H9 (cell line): ENCODE data around the gene CD86. TPM values are rescaled to one million over a fixed set of nuclear protein-coding genes. Genes with fewer than 3 reads are reported as not detected.

Experiments used
- DNase-seq: peaks from one replicate; pipeline ENCODE4 v3.0.0-alpha.2; 2017
- H2AFZ ChIP-seq: one replicate; pipeline ENCODE4 v1.6.1; 2013; ENCODE audit warnings: mild to moderate bottlenecking, low read length, control low read depth, moderate library complexity
- H2AK5ac ChIP-seq: 2 replicates; pipeline ENCODE4 v1.6.1; 2013; ENCODE audit warnings: low read length, control low read depth, mixed read lengths; ENCODE audit not compliant: insufficient read length
- H2BK120ac ChIP-seq: one replicate; pipeline ENCODE4 v1.6.1; 2013; ENCODE audit warnings: low read depth, mild to moderate bottlenecking, low read length, control low read depth, inconsistent platforms; ENCODE audit not compliant: poor library complexity, severe bottlenecking
- H2BK12ac ChIP-seq: 2 replicates; pipeline ENCODE4 v1.6.1; 2013; ENCODE audit warnings: low read length, control low read depth, mixed read lengths, low read depth; ENCODE audit not compliant: insufficient read length
- H2BK15ac ChIP-seq: 2 replicates; pipeline ENCODE4 v1.6.1; 2013; ENCODE audit warnings: low read depth, low read length, control low read depth
- H2BK20ac ChIP-seq: one replicate; pipeline ENCODE4 v1.6.1; 2013; ENCODE audit warnings: low read depth, mild to moderate bottlenecking, low read length, control low read depth, inconsistent platforms; ENCODE audit not compliant: poor library complexity, severe bottlenecking
- H2BK5ac ChIP-seq: 2 replicates; pipeline ENCODE4 v1.6.1; 2013; ENCODE audit warnings: low read length, control low read depth, mixed read lengths; ENCODE audit not compliant: insufficient read length
- H3K14ac ChIP-seq: 2 replicates; pipeline ENCODE4 v1.6.1; 2013; ENCODE audit warnings: low read length, control low read depth; ENCODE audit not compliant: insufficient read depth
- H3K18ac ChIP-seq: 2 replicates; pipeline ENCODE4 v1.6.1; 2013; ENCODE audit warnings: low read depth, mild to moderate bottlenecking, mixed read lengths, low read length, control low read depth; ENCODE audit not compliant: insufficient read length
- H3K23ac ChIP-seq: 2 replicates; pipeline ENCODE4 v1.6.1; 2013; ENCODE audit warnings: low read length, control low read depth, mixed read lengths, low read depth; ENCODE audit not compliant: insufficient read length
- H3K23me2 ChIP-seq: 2 replicates; pipeline ENCODE4 v1.6.1; 2013; ENCODE audit warnings: low read depth, mild to moderate bottlenecking, mixed read lengths, low read length, control low read depth; ENCODE audit not compliant: insufficient read length, poor library complexity, severe bottlenecking
- H3K27ac ChIP-seq: 2 replicates; pipeline ENCODE4 v1.5.1; 2013; ENCODE audit warnings: low read length, control low read depth, mixed read lengths, low read depth; ENCODE audit not compliant: insufficient read length
- H3K27me3 ChIP-seq: 2 replicates; pipeline ENCODE4 v1.6.1; 2013; ENCODE audit warnings: low read length, control low read depth, inconsistent platforms; ENCODE audit not compliant: insufficient read depth
- H3K4ac ChIP-seq: 2 replicates; pipeline ENCODE4 v1.6.1; 2013; ENCODE audit warnings: low read depth, mild to moderate bottlenecking, control low read depth, inconsistent platforms, low read length, moderate library complexity
- H3K4me1 ChIP-seq: 2 replicates; pipeline ENCODE4 v1.6.1; 2013; ENCODE audit warnings: low read length, control low read depth, inconsistent platforms; ENCODE audit not compliant: insufficient read depth
- H3K4me2 ChIP-seq: 2 replicates; pipeline ENCODE4 v1.6.1; 2013; ENCODE audit warnings: low read length, control low read depth, mixed read lengths; ENCODE audit not compliant: insufficient read length, insufficient read depth
- H3K56ac ChIP-seq: 2 replicates; pipeline ENCODE4 v1.6.1; 2013; ENCODE audit warnings: low read depth, mild to moderate bottlenecking, mixed read lengths, low read length, control low read depth; ENCODE audit not compliant: insufficient read length
- H3K79me1 ChIP-seq: 2 replicates; pipeline ENCODE4 v1.6.1; 2013; ENCODE audit warnings: low read depth, mild to moderate bottlenecking, moderate library complexity, low read length, control low read depth, inconsistent platforms; ENCODE audit not compliant: insufficient read depth, poor library complexity, severe bottlenecking
- H3K79me2 ChIP-seq: 2 replicates; pipeline ENCODE4 v1.6.1; 2013; ENCODE audit warnings: low read length, control low read depth, inconsistent platforms; ENCODE audit not compliant: insufficient read depth
- H3K9ac ChIP-seq: 2 replicates; pipeline ENCODE4 v1.6.1; 2013; ENCODE audit warnings: low read length, control low read depth, mixed read lengths; ENCODE audit not compliant: insufficient read length; ENCODE audit errors: extremely low read depth
- H3K9me3 ChIP-seq: one replicate; pipeline ENCODE4 v1.6.1; 2013; ENCODE audit warnings: low read depth, low read length, inconsistent platforms; ENCODE audit not compliant: control insufficient read depth
- H3T11ph ChIP-seq: one replicate; pipeline ENCODE4 v1.6.1; 2013; ENCODE audit warnings: mild to moderate bottlenecking, low read length, control low read depth, inconsistent platforms
- H4K20me1 ChIP-seq: one replicate; pipeline ENCODE4 v1.6.1; 2013; ENCODE audit not compliant: control insufficient read depth, insufficient read length, insufficient read depth
- H4K5ac ChIP-seq: 2 replicates; pipeline ENCODE4 v1.6.1; 2013; ENCODE audit warnings: low read depth, mild to moderate bottlenecking, mixed read lengths, low read length, control low read depth; ENCODE audit not compliant: insufficient read length
- H4K8ac ChIP-seq: replicated peaks from 2 replicates; pipeline ENCODE4 v1.6.1; 2013; ENCODE audit warnings: low read length, control low read depth, mixed read lengths, low read depth; ENCODE audit not compliant: insufficient read length
- H4K91ac ChIP-seq: 2 replicates; pipeline ENCODE4 v1.6.1; 2013; ENCODE audit warnings: low read depth, mild to moderate bottlenecking, moderate library complexity, mixed read lengths, low read length, control low read depth; ENCODE audit not compliant: insufficient read length
- H3K27ac Mint-ChIP-seq, 3 experiments: 2 replicates in 2 of 3; 3 replicates in 1 of 3; pipeline ENCODE4 v1.8.0; 2020 to 2021; ENCODE audit warnings: mixed read lengths in 3 of 3, mild to moderate bottlenecking in 1 of 3, moderate library complexity in 1 of 3
- H3K27me3 Mint-ChIP-seq: 2 replicates; pipeline ENCODE4 v1.8.0; 2021; ENCODE audit warnings: low read depth, mild to moderate bottlenecking, moderate library complexity, mixed read lengths
- H3K36me3 Mint-ChIP-seq, 3 experiments: 2 replicates in 2 of 3; 3 replicates in 1 of 3; pipeline ENCODE4 v1.8.0; 2020 to 2021; ENCODE audit warnings: low read depth in 3 of 3, mixed read lengths in 3 of 3; ENCODE audit not compliant: insufficient read depth in 1 of 3
- H3K4me1 Mint-ChIP-seq, 2 experiments: 2 replicates each; pipeline ENCODE4 v1.8.0; 2020; ENCODE audit warnings: mixed read lengths in 2 of 2
- H3K4me3 Mint-ChIP-seq, 2 experiments: 2 replicates in 1 of 2; 3 replicates in 1 of 2; pipeline ENCODE4 v1.8.0; 2020 to 2021; ENCODE audit warnings: mild to moderate bottlenecking in 2 of 2, mixed read lengths in 2 of 2, moderate library complexity in 1 of 2
- H3K9me3 Mint-ChIP-seq, 2 experiments: 2 replicates in 1 of 2; 3 replicates in 1 of 2; pipeline ENCODE4 v1.8.0; 2020; ENCODE audit warnings: mild to moderate bottlenecking in 2 of 2, mixed read lengths in 2 of 2, moderate library complexity in 1 of 2
- WGBS: extraction: QIAGEN DNeasy Blood & Tissue Kit; methylation state at CpG from one replicate; pipeline ENCODE4 v1.1.7; 2013; ENCODE audit warnings: missing lambda C conversion rate, low lambda C conversion rate, mixed read lengths; ENCODE audit not compliant: insufficient read length; ENCODE audit errors: extremely low coverage; 5-methylcytosine and 5-hydroxymethylcytosine counted together
- total RNA-seq: library from RNA; stranded (reverse); gene quantifications from 2 replicates; pipeline ENCODE4 v1.2.1, GENCODE V29; 2021
- TF ChIP-seq, protein P1 (sequence below): fragments of 200-600 bp; sonication (generic); conservative IDR thresholded peaks from 3 replicates; pipeline ENCODE4 v1.8.0; 2021; ENCODE audit warnings: antibody characterized with exemption, mild to moderate bottlenecking

CD86 gene
- total RNA-seq, 1 experiment from 2014 or later: not detected

DNA sequence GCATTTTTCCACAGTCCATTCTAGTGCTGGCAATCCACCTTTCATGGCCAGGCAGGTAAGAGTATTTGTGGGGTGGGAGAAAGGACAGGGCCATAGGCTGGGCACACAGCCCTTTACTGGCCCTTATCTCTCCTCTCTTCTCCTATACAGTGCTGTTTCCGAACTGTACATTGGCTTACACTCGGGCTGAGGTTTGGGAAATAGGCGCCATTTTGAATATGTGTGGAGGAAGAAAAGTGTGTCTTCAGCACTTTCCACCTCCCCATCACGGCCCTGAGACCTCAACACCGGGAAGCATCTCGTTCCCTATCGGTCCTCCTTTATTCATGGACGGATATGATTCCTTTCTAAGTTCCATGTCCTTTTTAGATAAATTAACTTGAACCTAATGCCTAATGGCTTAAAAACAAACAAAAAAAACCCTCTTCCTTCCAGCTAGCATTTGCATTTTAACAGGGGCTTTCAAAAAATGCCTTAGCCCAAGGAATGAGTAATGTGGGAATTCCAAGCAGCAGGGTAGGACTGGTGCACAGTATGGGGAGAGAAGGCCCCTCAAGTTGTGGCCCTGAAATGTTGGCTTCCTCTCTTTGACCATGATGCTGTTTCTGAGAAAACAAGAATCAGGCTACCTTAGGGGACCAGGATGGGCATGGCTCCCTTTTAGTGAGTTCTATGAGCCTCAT, 24.5 kb downstream of the CD86 start:
- peaks cover 5% of the 10 kb centered on the region for H3K27me3 Mint-ChIP-seq
- Histone ChIP-seq H3K4me1 (no peaks in the 10 kb centered on the region), H3K23ac (no peak overlapping the region), H3T11ph (no peak overlapping the region), H2BK5ac (no peak overlapping the region), H3K4me2 (no peak overlapping the region), H3K18ac (no peak overlapping the region), H3K79me2 (no peaks in the 10 kb centered on the region), H3K27me3 (no peaks in the 10 kb centered on the region), H2BK20ac (no peak overlapping the region), H3K9me3 (no peaks in the 10 kb centered on the region), H3K23me2 (no peaks in the 10 kb centered on the region), H2BK120ac (no peak overlapping the region), H3K79me1 (no peaks in the 10 kb centered on the region), H2BK12ac (no peak overlapping the region), H4K8ac (no peak overlapping the region), H2BK15ac (no peak overlapping the region), H3K4ac (no peak overlapping the region), H3K56ac (no peak overlapping the region), H4K91ac (no peak overlapping the region), H4K5ac (no peak overlapping the region), H3K27ac (no peak overlapping the region), H4K20me1 (no peaks in the 10 kb centered on the region), H2AK5ac (no peak overlapping the region), H3K14ac (no peak overlapping the region), H3K9ac (no peak overlapping the region), H2AFZ (no peak overlapping the region)
- WGBS: no CpG with 5 or more reads among the region's 8 CpGs
- no peak overlapping the region for H3K27ac Mint-ChIP-seq
- H3K9me3 Mint-ChIP-seq: no peaks in the 10 kb centered on the region
- no peak overlapping the region for H3K4me3 Mint-ChIP-seq
- TF ChIP-seq, protein P1, sequence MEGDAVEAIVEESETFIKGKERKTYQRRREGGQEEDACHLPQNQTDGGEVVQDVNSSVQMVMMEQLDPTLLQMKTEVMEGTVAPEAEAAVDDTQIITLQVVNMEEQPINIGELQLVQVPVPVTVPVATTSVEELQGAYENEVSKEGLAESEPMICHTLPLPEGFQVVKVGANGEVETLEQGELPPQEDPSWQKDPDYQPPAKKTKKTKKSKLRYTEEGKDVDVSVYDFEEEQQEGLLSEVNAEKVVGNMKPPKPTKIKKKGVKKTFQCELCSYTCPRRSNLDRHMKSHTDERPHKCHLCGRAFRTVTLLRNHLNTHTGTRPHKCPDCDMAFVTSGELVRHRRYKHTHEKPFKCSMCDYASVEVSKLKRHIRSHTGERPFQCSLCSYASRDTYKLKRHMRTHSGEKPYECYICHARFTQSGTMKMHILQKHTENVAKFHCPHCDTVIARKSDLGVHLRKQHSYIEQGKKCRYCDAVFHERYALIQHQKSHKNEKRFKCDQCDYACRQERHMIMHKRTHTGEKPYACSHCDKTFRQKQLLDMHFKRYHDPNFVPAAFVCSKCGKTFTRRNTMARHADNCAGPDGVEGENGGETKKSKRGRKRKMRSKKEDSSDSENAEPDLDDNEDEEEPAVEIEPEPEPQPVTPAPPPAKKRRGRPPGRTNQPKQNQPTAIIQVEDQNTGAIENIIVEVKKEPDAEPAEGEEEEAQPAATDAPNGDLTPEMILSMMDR: no peak
- no peak for DNase-seq
- peaks cover 3 to 5% of the 10 kb centered on the region in 2 experiments; a peak in 3 of 4 replicates for H3K4me1 Mint-ChIP-seq
- H3K36me3 Mint-ChIP-seq: no peaks in the 10 kb centered on the region
